NT2/D1 (cell line): Measurements from ENCODE around the gene BMERB1.

Experiments used
- SUZ12 ChIP-seq: IDR thresholded peaks from 2 replicates; pipeline ENCODE4 v1.6.1; 2011; ENCODE audit not compliant: insufficient read length, insufficient read depth; ENCODE audit errors: extremely low read depth
- YY1 ChIP-seq: IDR thresholded peaks from 2 replicates; pipeline ENCODE4 v1.6.1; 2011; ENCODE audit not compliant: insufficient read length, insufficient read depth
- ZNF274 ChIP-seq: IDR thresholded peaks from 2 replicates; pipeline ENCODE4 v1.6.1; 2011; ENCODE audit warnings: mild to moderate bottlenecking, low read depth, low read length

DNA sequence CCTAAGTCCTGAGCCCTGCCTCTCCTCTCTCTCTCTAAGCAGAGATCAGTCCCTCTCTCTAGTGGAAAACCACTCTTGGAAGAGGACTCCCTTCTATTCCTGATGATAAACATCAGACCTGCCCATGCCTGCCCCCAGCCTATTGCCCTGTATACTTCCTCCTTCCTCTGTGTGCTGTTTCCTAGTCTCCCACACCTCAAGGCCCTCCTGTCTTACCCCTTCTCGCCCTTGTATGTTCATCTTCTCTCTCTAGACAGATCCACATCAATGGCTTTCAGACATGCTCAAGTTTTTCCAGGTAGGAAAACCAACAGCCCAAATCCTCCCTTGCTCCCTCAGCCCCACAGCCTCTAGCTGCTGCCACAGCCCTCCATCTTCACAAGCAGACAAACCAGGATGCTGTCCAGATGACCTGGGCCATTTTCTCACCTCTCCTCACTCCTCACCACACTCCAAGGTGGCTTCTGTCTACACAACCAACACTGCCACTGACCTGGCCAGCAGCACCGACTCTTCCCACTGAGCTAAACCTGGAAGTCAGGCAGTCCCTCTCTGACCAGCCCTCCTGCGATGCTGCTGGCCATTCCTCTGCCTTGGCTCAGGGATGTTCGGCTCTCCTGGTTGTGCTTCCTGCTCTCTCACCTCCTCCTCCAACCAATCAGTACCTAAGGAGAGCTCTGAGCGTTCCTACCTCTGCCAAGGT is 172.3 kb downstream of the BMERB1 start:
- TF ChIP-seq YY1 (no peak), ZNF274 (no peak), SUZ12 (no peak)
